Epithelial cell of esophagus (primary cell): ENCODE data around the gene CELF3.

Experiments
- DNase-seq: peaks from one replicate; pipeline ENCODE4 v3.0.0; 2010; ENCODE audit warnings: low read depth
- H3K4me3 ChIP-seq: 2 replicates; pipeline ENCODE4 v1.5.1; 2011; ENCODE audit warnings: mild to moderate bottlenecking, low read length, control low read depth
- TF ChIP-seq, protein P1 (sequence below): IDR thresholded peaks from 2 replicates; pipeline ENCODE4 v1.5.1; 2011; ENCODE audit warnings: low read depth, mild to moderate bottlenecking, low read length, control low read depth, inconsistent platforms; ENCODE audit not compliant: insufficient read depth; ENCODE audit errors: missing control alignments

Gene CELF3

GRCh38 chr1:151655371-151655770 lies 61.2 kb downstream of the CELF3 start:
- H3K4me3 ChIP-seq: no peak overlapping the region
- DNase-seq: no peak
- TF ChIP-seq, protein P1, sequence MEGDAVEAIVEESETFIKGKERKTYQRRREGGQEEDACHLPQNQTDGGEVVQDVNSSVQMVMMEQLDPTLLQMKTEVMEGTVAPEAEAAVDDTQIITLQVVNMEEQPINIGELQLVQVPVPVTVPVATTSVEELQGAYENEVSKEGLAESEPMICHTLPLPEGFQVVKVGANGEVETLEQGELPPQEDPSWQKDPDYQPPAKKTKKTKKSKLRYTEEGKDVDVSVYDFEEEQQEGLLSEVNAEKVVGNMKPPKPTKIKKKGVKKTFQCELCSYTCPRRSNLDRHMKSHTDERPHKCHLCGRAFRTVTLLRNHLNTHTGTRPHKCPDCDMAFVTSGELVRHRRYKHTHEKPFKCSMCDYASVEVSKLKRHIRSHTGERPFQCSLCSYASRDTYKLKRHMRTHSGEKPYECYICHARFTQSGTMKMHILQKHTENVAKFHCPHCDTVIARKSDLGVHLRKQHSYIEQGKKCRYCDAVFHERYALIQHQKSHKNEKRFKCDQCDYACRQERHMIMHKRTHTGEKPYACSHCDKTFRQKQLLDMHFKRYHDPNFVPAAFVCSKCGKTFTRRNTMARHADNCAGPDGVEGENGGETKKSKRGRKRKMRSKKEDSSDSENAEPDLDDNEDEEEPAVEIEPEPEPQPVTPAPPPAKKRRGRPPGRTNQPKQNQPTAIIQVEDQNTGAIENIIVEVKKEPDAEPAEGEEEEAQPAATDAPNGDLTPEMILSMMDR: no peak

- H3K4me3 ChIP-seq: no peak overlapping the region
- TF ChIP-seq, protein P1: no peak
- peak; percentile 9 for DNase-seq
Observed at GRCh38 chr1:151653397-151653796, 63.2 kb downstream of the CELF3 start.
